Upper lobe of right lung (tissue), 1 donor: ENCODE measurements around the gene CACTIN. TPM values are rescaled to one million over a fixed set of nuclear protein-coding genes. Genes with fewer than 3 reads are reported as not detected.

Experiments
- ATAC-seq: fragments of 200-7000 bp; cut with Tn5 transposase; one replicate; pipeline ENCODE4 v1.9.1; 2020; ENCODE audit warnings: mild to moderate bottlenecking, moderate library complexity
- DNase-seq: peaks from one replicate; pipeline ENCODE4 v3.0.0-alpha.2; 2020
- H3K27ac ChIP-seq: fragments of 200-600 bp; one replicate; pipeline ENCODE4 v1.8.0; 2022
- H3K27me3 ChIP-seq: fragments of 200-600 bp; one replicate; pipeline ENCODE4 v1.8.0; 2022; ENCODE audit warnings: mild to moderate bottlenecking
- H3K36me3 ChIP-seq: fragments of 200-600 bp; one replicate; pipeline ENCODE4 v1.8.0; 2022
- H3K4me1 ChIP-seq: fragments of 200-600 bp; one replicate; pipeline ENCODE4 v1.8.0; 2022
- H3K4me3 ChIP-seq: fragments of 200-600 bp; one replicate; pipeline ENCODE4 v1.8.0; 2022; ENCODE audit warnings: mild to moderate bottlenecking
- H3K9me3 ChIP-seq: fragments of 200-600 bp; one replicate; pipeline ENCODE4 v1.8.0; 2022
- CTCF ChIP-seq: fragments of 200-600 bp; IDR thresholded peaks from one replicate; pipeline ENCODE4 v1.8.0; 2022; ENCODE audit warnings: antibody characterized with exemption
- intact Hi-C: fragments of 100-400 bp; cut with DNase I; formaldehyde crosslinking; loops from one replicate; pipeline ENCODE4 v1.11.0; 2022
- total RNA-seq: library from RNA; stranded (reverse); fragmentation: NEBNext Ultra II Directional; extraction: Animal tissue kit (Norgen Biotek cat#: 25700); gene quantifications from one replicate; pipeline ENCODE4 v1.2.1, GENCODE V29; 2021
- donor health status: DM: no; HTN: yes; CAD: no; lungs with severe emphysema.

The CACTIN gene
- total RNA-seq, 1 donor from 2014 or later, result 24.3 TPM

GRCh38 chr19:3641515-3642269 lies 15.1 kb upstream of the CACTIN start:
- Histone ChIP-seq H3K4me1 (no peaks in the 10 kb centered on the region), H3K9me3 (no peaks in the 10 kb centered on the region), H3K4me3 (no peak overlapping the region), H3K27me3 (no peaks in the 10 kb centered on the region), H3K27ac (no peak overlapping the region), H3K36me3 (peaks cover 52% of the 10 kb centered on the region)
- no peak for TF ChIP-seq CTCF
- DNase-seq (no peak), ATAC-seq (no peak)
- intact Hi-C loops, result no loop called here

GRCh38 chr19:3639479-3639878 lies 12.9 kb upstream of the CACTIN start:
- H3K4me3 ChIP-seq, result no peak overlapping the region
- no peak for TF ChIP-seq CTCF
- intact Hi-C loops, result no loop called here
- DNase-seq (no peak), ATAC-seq (no peak)
- no peaks in the 10 kb centered on the region for H3K4me1 ChIP-seq
- no peaks in the 10 kb centered on the region for H3K27me3 ChIP-seq
- no peak overlapping the region for H3K27ac ChIP-seq
- H3K36me3 ChIP-seq, result peaks cover 44% of the 10 kb centered on the region
- H3K9me3 ChIP-seq, result no peaks in the 10 kb centered on the region

GRCh38 chr19:3638208-3639193 lies 11.9 kb upstream of the CACTIN start:
- no peak overlapping the region for H3K4me3 ChIP-seq
- no peak for ATAC-seq
- no peak overlapping the region for H3K27ac ChIP-seq
- no peaks in the 10 kb centered on the region for H3K4me1 ChIP-seq
- no peaks in the 10 kb centered on the region for H3K9me3 ChIP-seq
- no peak for TF ChIP-seq CTCF
- intact Hi-C loops, result no loop called here
- H3K27me3 ChIP-seq, result no peaks in the 10 kb centered on the region
- peaks cover 44% of the 10 kb centered on the region for H3K36me3 ChIP-seq
- no peak for DNase-seq

- Histone ChIP-seq H3K36me3 (peaks cover 46% of the 10 kb centered on the region), H3K4me3 (no peak overlapping the region), H3K27me3 (no peaks in the 10 kb centered on the region), H3K4me1 (no peaks in the 10 kb centered on the region), H3K9me3 (no peaks in the 10 kb centered on the region), H3K27ac (no peak overlapping the region)
- ATAC-seq, result no peak
- no peak for TF ChIP-seq CTCF
- intact Hi-C loops, result no loop called here
- DNase-seq, result no peak
These were observed 11.0 kb upstream of the CACTIN start for GRCh38 chr19:3637621-3638020.

- H3K9me3 ChIP-seq, result no peaks in the 10 kb centered on the region
- no peaks in the 10 kb centered on the region for H3K27me3 ChIP-seq
- DNase-seq (no peak), ATAC-seq (no peak)
- H3K4me3 ChIP-seq, result no peak overlapping the region
- no peaks in the 10 kb centered on the region for H3K4me1 ChIP-seq
- intact Hi-C loops, result no loop called here
- H3K36me3 ChIP-seq, result peaks cover 47% of the 10 kb centered on the region
- no peak for TF ChIP-seq CTCF
- H3K27ac ChIP-seq, result no peak overlapping the region
These were observed 10.4 kb upstream of the CACTIN start for GRCh38 chr19:3636962-3637361.
